ENCODE measurements around the gene PDGFB. TPM values are rescaled to one million over a fixed set of nuclear protein-coding genes. Genes with fewer than 3 reads are reported as not detected.

Gene PDGFB
- total and polyA plus RNA-seq, 12 donors = 9.9 to 45.6 (median 18.5) TPM

GRCh38 chr22:39177791-39178190 lies 67.0 kb downstream of the PDGFB start:
- peak; percentile 54 to 56 for DNase-seq
- intact Hi-C loops (cut with DNase I) = loop anchor here in 7 of 10 donors (2.0 to 10.0 kb wide), 5 partner anchors 55 to 347 kb away; partner anchors contain the start of genes ATF4 (in 5 of the 7) and PDGFB (in 1 of the 7)
- TF ChIP-seq CTCF (IDR thresholded peaks at IDR 0.05) = no peak
- peak in 7 of 8 donors; percentile 6 to 41 (median 17) for ATAC-seq
- Histone ChIP-seq H3K4me3 (no peak overlapping the region), H3K4me1 (peaks cover 25 to 70% (median 63%) of the 10 kb centered on the region in 9 donors), H3K27ac (peak overlapping the region; percentile 27 to 92 (median 84)), H3K27me3 (no peaks in the 10 kb centered on the region), H3K36me3 (no peaks in the 10 kb centered on the region), H3K9me3 (peaks cover 0 to 8% (median 0%) of the 10 kb centered on the region in 11 donors)
- WGBS, 2 donors = 64 to 80% methylated on average over 9 of the region's 9 CpGs

- peak overlapping the region; percentile 13 to 92 (median 84) for H3K27ac ChIP-seq
- ATAC-seq (no peak), DNase-seq (no peak)
- intact Hi-C loops (cut with DNase I) = loop anchor here in 7 of 10 donors (2.0 to 10.0 kb wide), 5 partner anchors 55 to 347 kb away; partner anchors contain the start of genes ATF4 (in 5 of the 7) and PDGFB (in 1 of the 7)
- H3K36me3 ChIP-seq = no peaks in the 10 kb centered on the region
- H3K9me3 ChIP-seq = peaks cover 0 to 8% (median 0%) of the 10 kb centered on the region in 11 donors
- 66 to 68% methylated on average over 2 of the region's 2 CpGs for WGBS, 2 donors
- peaks cover 25 to 74% (median 66%) of the 10 kb centered on the region in 9 donors for H3K4me1 ChIP-seq
- H3K4me3 ChIP-seq = no peak overlapping the region
- no peak for TF ChIP-seq CTCF (IDR thresholded peaks at IDR 0.05)
- H3K27me3 ChIP-seq = no peaks in the 10 kb centered on the region
Observed at GRCh38 chr22:39177456-39177775, 67.4 kb downstream of the PDGFB start.

- DNase-seq = no peak
Observed at GRCh38 chr22:39176714-39177455, 67.9 kb downstream of the PDGFB start.

More at GRCh38 chr22:39176714-39177455, 67.9 kb downstream of the PDGFB start:
- intact Hi-C loops (cut with DNase I) = loop anchor here in 7 of 10 donors (2.0 to 10.0 kb wide), 5 partner anchors 55 to 348 kb away; partner anchors contain the start of genes ATF4 (in 5 of the 7) and PDGFB (in 1 of the 7)
- Histone ChIP-seq H3K4me3 (no peak overlapping the region), H3K4me1 (peaks cover 25 to 79% (median 70%) of the 10 kb centered on the region in 9 donors), H3K9me3 (peaks cover 0 to 4% (median 0%) of the 10 kb centered on the region in 11 donors), H3K36me3 (no peaks in the 10 kb centered on the region), H3K27me3 (no peaks in the 10 kb centered on the region), H3K27ac (peak overlapping the region; percentile 13 to 92 (median 84))
- WGBS, 2 donors = 79 to 80% methylated on average over 14 of the region's 14 CpGs
- no peak for ATAC-seq
- TF ChIP-seq CTCF (IDR thresholded peaks at IDR 0.05) = no peak

Measured in heart right ventricle (tissue), 16 donors.